ENCODE results near the gene VMP1. TPM values are rescaled to one million over a fixed set of nuclear protein-coding genes. Genes with fewer than 3 reads are reported as not detected.

VMP1 gene
- total RNA-seq, 1 experiment from 2014 or later, result 236 TPM

DNA sequence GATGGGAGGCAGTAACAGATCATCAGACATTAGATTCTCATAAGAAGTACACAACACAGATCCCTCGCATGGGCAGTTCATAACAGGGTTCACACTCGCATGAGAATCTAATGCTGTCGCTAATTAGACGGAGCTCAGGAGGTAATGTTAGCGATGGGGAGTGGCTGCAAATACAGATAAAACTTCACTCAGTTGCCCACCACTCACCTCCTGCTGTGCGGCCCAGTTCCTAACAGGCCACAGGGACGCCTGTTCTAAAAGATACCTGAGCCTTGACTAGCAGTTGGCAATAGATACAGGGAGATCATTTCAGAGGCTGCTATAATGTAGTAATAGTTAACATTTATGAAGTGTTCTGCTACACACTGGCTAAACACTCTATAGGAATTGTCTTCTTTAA, 5.2 kb upstream of the VMP1 start:
- ChIA-PET CTCF (interaction anchor here (0.6 to 0.7 kb wide), 2 partner anchors 151 to 262 kb away, joined by 7 read pairs; partner anchors contain the start of gene RNFT1), POLR2A (ENCODE audit: unreplicated experiment) (no interaction called here)
- H4K20me1 ChIP-seq (ENCODE audit: insufficient read depth), result peaks cover 91% of the 10 kb centered on the region
- no peaks in the 10 kb centered on the region for H3K9me3 ChIP-seq (ENCODE audit: insufficient read depth, low read depth)
- BruUV-seq (replicated peaks), result no TSS peak
- peaks cover 15% of the 10 kb centered on the region for H3K4me1 ChIP-seq (replicated peaks; ENCODE audit: insufficient read depth)
- no peak overlapping the region for H3K4me2 ChIP-seq
- H3K9me2 ChIP-seq (ENCODE audit: insufficient read depth), result no peaks in the 10 kb centered on the region
- intact Hi-C loops (cut with micrococcal nuclease; ENCODE audit: unreplicated experiment), result no loop called here
- no peak overlapping the region for H3K27ac ChIP-seq
- peaks cover 66% of the 10 kb centered on the region; the same call in 1 of the 2 replicates for H3F3A ChIP-seq (ENCODE audit: insufficient read depth, low read depth)
- no peaks in the 10 kb centered on the region for H3K27me3 ChIP-seq (ENCODE audit: insufficient read depth, low read depth)
- DNase-seq, result no peak
- no peak overlapping the region for H2AFZ ChIP-seq
- peaks cover 57% of the 10 kb centered on the region for H3K36me3 ChIP-seq (ENCODE audit: low read depth)
- TF ChIP-seq, protein P1, sequence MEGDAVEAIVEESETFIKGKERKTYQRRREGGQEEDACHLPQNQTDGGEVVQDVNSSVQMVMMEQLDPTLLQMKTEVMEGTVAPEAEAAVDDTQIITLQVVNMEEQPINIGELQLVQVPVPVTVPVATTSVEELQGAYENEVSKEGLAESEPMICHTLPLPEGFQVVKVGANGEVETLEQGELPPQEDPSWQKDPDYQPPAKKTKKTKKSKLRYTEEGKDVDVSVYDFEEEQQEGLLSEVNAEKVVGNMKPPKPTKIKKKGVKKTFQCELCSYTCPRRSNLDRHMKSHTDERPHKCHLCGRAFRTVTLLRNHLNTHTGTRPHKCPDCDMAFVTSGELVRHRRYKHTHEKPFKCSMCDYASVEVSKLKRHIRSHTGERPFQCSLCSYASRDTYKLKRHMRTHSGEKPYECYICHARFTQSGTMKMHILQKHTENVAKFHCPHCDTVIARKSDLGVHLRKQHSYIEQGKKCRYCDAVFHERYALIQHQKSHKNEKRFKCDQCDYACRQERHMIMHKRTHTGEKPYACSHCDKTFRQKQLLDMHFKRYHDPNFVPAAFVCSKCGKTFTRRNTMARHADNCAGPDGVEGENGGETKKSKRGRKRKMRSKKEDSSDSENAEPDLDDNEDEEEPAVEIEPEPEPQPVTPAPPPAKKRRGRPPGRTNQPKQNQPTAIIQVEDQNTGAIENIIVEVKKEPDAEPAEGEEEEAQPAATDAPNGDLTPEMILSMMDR (conservative IDR thresholded peaks at IDR 0.05), result no peak
- no peak for TF ChIP-seq EZH2 (IDR thresholded peaks at IDR 0.05; ENCODE audit: low read depth)
- peaks cover 99% of the 10 kb centered on the region for H3K79me2 ChIP-seq (ENCODE audit: low read depth)
- H3K4me3 ChIP-seq, result no peak overlapping the region

DNA sequence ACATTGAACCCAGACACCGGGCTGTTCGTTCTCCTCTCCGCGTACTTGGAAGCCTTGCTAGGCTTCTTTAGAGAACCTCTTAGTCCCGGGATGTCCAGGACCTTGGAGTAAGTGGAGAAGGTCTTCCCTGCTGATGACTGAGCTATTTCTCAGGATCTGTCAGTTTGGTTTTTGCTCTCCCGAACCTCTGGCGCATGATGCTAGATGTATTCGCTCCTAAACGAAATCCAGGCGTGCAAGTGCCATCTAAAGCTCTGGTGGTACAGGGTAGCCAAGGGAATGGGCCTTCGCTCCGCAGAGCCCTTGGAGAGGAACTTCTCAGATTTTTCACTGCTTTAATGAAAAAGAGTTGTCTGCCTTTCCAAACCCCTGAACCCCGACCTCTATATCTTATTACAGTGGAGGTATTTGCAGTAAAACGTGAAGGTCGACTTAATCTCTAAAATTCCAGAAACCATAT, 547 bp downstream of the VMP1 start:
- CTCF ChIA-PET, result no interaction called here
- Histone ChIP-seq H3K36me3 (ENCODE audit: low read depth) (peaks cover 12% of the 10 kb centered on the region), H3K27ac (peak overlapping the region; percentile 90), H3K4me2 (peak overlapping the region; percentile 87), H3K4me1 (replicated peaks; ENCODE audit: insufficient read depth) (peaks cover 29% of the 10 kb centered on the region), H3F3A (ENCODE audit: insufficient read depth, low read depth) (peaks cover 24% of the 10 kb centered on the region), H3K27me3 (ENCODE audit: insufficient read depth, low read depth) (no peaks in the 10 kb centered on the region), H4K20me1 (ENCODE audit: insufficient read depth) (peaks cover 58% of the 10 kb centered on the region), H3K79me2 (ENCODE audit: low read depth) (peaks cover 97% of the 10 kb centered on the region), H3K9me3 (ENCODE audit: insufficient read depth, low read depth) (no peaks in the 10 kb centered on the region), H2AFZ (peak overlapping the region; percentile 85), H3K9me2 (ENCODE audit: insufficient read depth) (no peaks in the 10 kb centered on the region), H3K4me3 (peak overlapping the region; percentile 91)
- BruUV-seq (replicated peaks), result no TSS peak
- POLR2A ChIA-PET (ENCODE audit: unreplicated experiment), result interaction anchor here (0.5 to 1.1 kb wide), 6 partner anchors 12 to 149 kb away, joined by 3 to 20 read pairs (median 4); no protein-coding TSS in a partner anchor
- no peak for TF ChIP-seq EZH2 (IDR thresholded peaks at IDR 0.05; ENCODE audit: low read depth)
- TF ChIP-seq, protein P1 (conservative IDR thresholded peaks at IDR 0.05), result no peak
- no peak for DNase-seq
- intact Hi-C loops (cut with micrococcal nuclease; ENCODE audit: unreplicated experiment), result loop anchor here (1.0 kb wide), 1 partner anchor 185 kb away; the partner anchor contains the start of gene RPS6KB1

DNA sequence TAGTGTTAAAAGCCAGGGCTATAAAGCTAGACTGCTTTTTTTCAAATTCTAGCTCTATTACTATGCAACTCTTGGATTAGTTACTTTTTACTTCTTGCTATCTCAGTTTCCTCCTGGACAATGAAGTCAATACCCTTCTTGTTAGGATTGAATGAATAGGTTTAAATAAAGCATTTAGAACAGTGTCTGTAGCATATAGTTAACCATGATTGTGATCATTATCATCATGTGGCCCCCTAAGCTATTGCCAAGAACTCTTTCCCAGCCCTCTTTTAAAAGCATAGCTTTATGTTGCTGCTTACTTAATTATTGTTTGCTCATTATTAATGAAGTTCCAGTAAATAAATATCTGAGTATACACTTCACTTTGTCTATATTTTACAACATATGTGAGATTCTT, 4.5 kb downstream of the VMP1 start:
- POLR2A ChIA-PET (ENCODE audit: unreplicated experiment), result no interaction called here

More for the DNA sequence above, 4.5 kb downstream of the VMP1 start:
- Histone ChIP-seq H3K36me3 (ENCODE audit: low read depth) (no peaks in the 10 kb centered on the region; the same call in 1 of the 2 replicates), H4K20me1 (ENCODE audit: insufficient read depth) (peaks cover 37% of the 10 kb centered on the region), H3K27ac (0 out of 2 replicates have a peak overlapping the region, but pooled peaks have one; percentile 11), H3K9me3 (ENCODE audit: insufficient read depth, low read depth) (no peaks in the 10 kb centered on the region), H3K27me3 (ENCODE audit: insufficient read depth, low read depth) (no peaks in the 10 kb centered on the region), H3K4me2 (no peak overlapping the region), H2AFZ (no peak overlapping the region), H3K79me2 (ENCODE audit: low read depth) (peaks cover 93% of the 10 kb centered on the region), H3K4me3 (no peak overlapping the region), H3K9me2 (ENCODE audit: insufficient read depth) (no peaks in the 10 kb centered on the region), H3F3A (ENCODE audit: insufficient read depth, low read depth) (peaks cover 13% of the 10 kb centered on the region), H3K4me1 (replicated peaks; ENCODE audit: insufficient read depth) (peaks cover 14% of the 10 kb centered on the region)
- TF ChIP-seq, protein P1 (conservative IDR thresholded peaks at IDR 0.05), result no peak
- TF ChIP-seq EZH2 (IDR thresholded peaks at IDR 0.05; ENCODE audit: low read depth), result no peak
- intact Hi-C loops (cut with micrococcal nuclease; ENCODE audit: unreplicated experiment), result no loop called here
- no peak for DNase-seq
- no TSS peak for BruUV-seq (replicated peaks)
- CTCF ChIA-PET, result no interaction called here

Measured in PC-9 (cell line).